ENCODE measurements around the gene SLC28A1.
A peak's percentile ranks its signal among the peaks of the same experiment; 100 is the strongest.

Gene SLC28A1

GRCh38 chr15:84981711-84982300 is 97.3 kb downstream of the SLC28A1 start, which contains the start of gene PDE8A:
Gene PDE8A (plus strand): TSS chr15:84981856. CDS start chr15:84982163, 307 bp downstream.
- Histone ChIP-seq H3K27ac (ENCODE audit: low read depth, low read length) (peak within 1 kb of the TSS; percentile 70), H2AFZ (ENCODE audit: low read depth, low read length, severe bottlenecking) (peak within 1 kb of the TSS; percentile 97), H3K79me2 (ENCODE audit: insufficient read depth, low read length) (no peaks in the 10 kb centered on the region), H3K9me3 (ENCODE audit: insufficient read depth, low read length) (no peaks in the 10 kb centered on the region), H3K27me3 (ENCODE audit: low read length) (no peaks in the 10 kb centered on the region), H3F3A (ENCODE audit: insufficient read depth) (peaks cover 9% of the 10 kb centered on the region), H3K9ac (ENCODE audit: low read length) (peak within 1 kb of the TSS; percentile 64), H3K4me2 (ENCODE audit: low read depth, low read length, poor library complexity, severe bottlenecking) (peak within 1 kb of the TSS; percentile 60), H3K36me3 (ENCODE audit: low read length) (no peaks in the 10 kb centered on the region), H4K20me1 (ENCODE audit: low read depth, low read length) (no peaks in the 10 kb centered on the region), H3K4me3 (ENCODE audit: insufficient read depth, low read length, poor library complexity, severe bottlenecking) (peak within 1 kb of the TSS; percentile 92), H3K9me2 (replicated peaks; ENCODE audit: insufficient read depth, low read length) (no peaks in the 10 kb centered on the region)
- no peak for TF ChIP-seq CTCF (IDR thresholded peaks at IDR 0.05; ENCODE audit: insufficient read depth, low read length, poor library complexity, severe bottlenecking)
- no peak for TF ChIP-seq EZH2phosphoT487 (conservative IDR thresholded peaks at IDR 0.05; ENCODE audit: low read length)

GRCh38 chr15:84982301-84982920 is 97.9 kb downstream of the SLC28A1 start:
- Histone ChIP-seq H3K9me3 (ENCODE audit: insufficient read depth, low read length) (no peaks in the 10 kb centered on the region), H2AFZ (ENCODE audit: low read depth, low read length, severe bottlenecking) (peak overlapping the region; percentile 6), H3K4me2 (ENCODE audit: low read depth, low read length, poor library complexity, severe bottlenecking) (peak overlapping the region; percentile 60), H3K27ac (ENCODE audit: low read depth, low read length) (no peak overlapping the region), H3K79me2 (ENCODE audit: insufficient read depth, low read length) (no peaks in the 10 kb centered on the region), H3K9ac (ENCODE audit: low read length) (peak overlapping the region; percentile 64), H3K9me2 (replicated peaks; ENCODE audit: insufficient read depth, low read length) (no peaks in the 10 kb centered on the region), H3K4me3 (ENCODE audit: insufficient read depth, low read length, poor library complexity, severe bottlenecking) (peak overlapping the region; percentile 92), H3F3A (ENCODE audit: insufficient read depth) (peaks cover 9% of the 10 kb centered on the region), H3K27me3 (ENCODE audit: low read length) (no peaks in the 10 kb centered on the region), H3K36me3 (ENCODE audit: low read length) (no peaks in the 10 kb centered on the region), H4K20me1 (ENCODE audit: low read depth, low read length) (no peaks in the 10 kb centered on the region)
- no peak for TF ChIP-seq EZH2phosphoT487 (conservative IDR thresholded peaks at IDR 0.05; ENCODE audit: low read length)

GRCh38 chr15:84983294-84983693 is 98.8 kb downstream of the SLC28A1 start:
- no peaks in the 10 kb centered on the region for H4K20me1 ChIP-seq (ENCODE audit: low read depth, low read length)
- no peaks in the 10 kb centered on the region for H3K9me3 ChIP-seq (ENCODE audit: insufficient read depth, low read length)
- peaks cover 9% of the 10 kb centered on the region for H3F3A ChIP-seq (ENCODE audit: insufficient read depth)
- H3K79me2 ChIP-seq (ENCODE audit: insufficient read depth, low read length) = no peaks in the 10 kb centered on the region
- H3K9me2 ChIP-seq (replicated peaks; ENCODE audit: insufficient read depth, low read length) = no peaks in the 10 kb centered on the region
- TF ChIP-seq CTCF (IDR thresholded peaks at IDR 0.05; ENCODE audit: insufficient read depth, low read length, poor library complexity, severe bottlenecking) (no peak), EZH2phosphoT487 (conservative IDR thresholded peaks at IDR 0.05; ENCODE audit: low read length) (no peak)
- H3K27ac ChIP-seq (ENCODE audit: low read depth, low read length) = no peak overlapping the region
- no peak overlapping the region for H3K9ac ChIP-seq (ENCODE audit: low read length)
- no peaks in the 10 kb centered on the region for H3K36me3 ChIP-seq (ENCODE audit: low read length)
- H3K4me2 ChIP-seq (ENCODE audit: low read depth, low read length, poor library complexity, severe bottlenecking) = peak overlapping the region; percentile 60
- no peak overlapping the region for H3K4me3 ChIP-seq (ENCODE audit: insufficient read depth, low read length, poor library complexity, severe bottlenecking)
- no peak overlapping the region for H2AFZ ChIP-seq (ENCODE audit: low read depth, low read length, severe bottlenecking)
- no peaks in the 10 kb centered on the region for H3K27me3 ChIP-seq (ENCODE audit: low read length)

- Histone ChIP-seq H4K20me1 (ENCODE audit: low read depth, low read length) (no peaks in the 10 kb centered on the region), H3K79me2 (ENCODE audit: insufficient read depth, low read length) (no peaks in the 10 kb centered on the region), H2AFZ (ENCODE audit: low read depth, low read length, severe bottlenecking) (no peak overlapping the region), H3K9me2 (replicated peaks; ENCODE audit: insufficient read depth, low read length) (no peaks in the 10 kb centered on the region), H3F3A (ENCODE audit: insufficient read depth) (peaks cover 9% of the 10 kb centered on the region), H3K4me2 (ENCODE audit: low read depth, low read length, poor library complexity, severe bottlenecking) (no peak overlapping the region), H3K9ac (ENCODE audit: low read length) (no peak overlapping the region), H3K27me3 (ENCODE audit: low read length) (no peaks in the 10 kb centered on the region), H3K9me3 (ENCODE audit: insufficient read depth, low read length) (no peaks in the 10 kb centered on the region), H3K36me3 (ENCODE audit: low read length) (no peaks in the 10 kb centered on the region), H3K4me3 (ENCODE audit: insufficient read depth, low read length, poor library complexity, severe bottlenecking) (no peak overlapping the region), H3K27ac (ENCODE audit: low read depth, low read length) (no peak overlapping the region)
- TF ChIP-seq EZH2phosphoT487 (conservative IDR thresholded peaks at IDR 0.05; ENCODE audit: low read length) (no peak), CTCF (IDR thresholded peaks at IDR 0.05; ENCODE audit: insufficient read depth, low read length, poor library complexity, severe bottlenecking) (no peak)
Measured at GRCh38 chr15:84983711-84984110, 99.2 kb downstream of the SLC28A1 start.

All from SU-DHL-6 (cell line).